ENCODE results near the gene TCF7L1. TPM values are rescaled to one million over a fixed set of nuclear protein-coding genes. Genes with fewer than 3 reads are reported as not detected.

The TCF7L1 gene
- total RNA-seq, 2 donors from 2014 or later = 71.9 to 73.3 TPM

DNA sequence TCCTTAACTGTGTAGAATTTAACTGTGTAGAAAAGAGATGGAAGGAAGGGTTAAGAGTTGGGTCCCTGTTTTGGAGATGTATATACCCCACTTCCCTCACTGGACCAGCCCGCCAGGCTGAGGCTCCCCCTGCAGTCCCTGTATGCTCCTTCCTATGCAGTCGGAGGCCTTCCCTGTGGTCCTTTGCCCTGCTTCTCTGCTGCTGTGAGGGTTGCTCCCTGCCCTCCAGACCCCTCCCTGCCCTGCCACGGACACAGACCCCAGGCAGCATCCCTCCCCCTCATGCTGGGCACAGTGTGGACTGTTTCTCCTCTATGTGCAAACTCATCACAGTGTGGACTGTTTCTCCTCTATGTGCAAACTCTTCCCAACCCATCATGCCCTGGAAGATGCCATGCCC lies 105.9 kb downstream of the TCF7L1 start:
- Histone ChIP-seq H3K9ac (ENCODE audit: extremely low read depth, low read length, poor library complexity, severe bottlenecking) (no peak overlapping the region), H3K27me3 (ENCODE audit: control insufficient read depth, insufficient read depth, low read length, poor library complexity, severe bottlenecking) (no peaks in the 10 kb centered on the region), H3K9me3 (ENCODE audit: control insufficient read depth, low read length) (no peaks in the 10 kb centered on the region), H3K4me1 (ENCODE audit: control insufficient read depth, insufficient read depth, low read length) (peaks cover 31% of the 10 kb centered on the region), H3K4me3 (ENCODE audit: low read length) (no peak overlapping the region), H3K36me3 (ENCODE audit: control insufficient read depth, insufficient read depth, low read length) (peaks cover 14% of the 10 kb centered on the region), H3K27ac (ENCODE audit: low read depth, low read length) (no peak overlapping the region)
- Mint-ChIP-seq H3K4me3 (no peak overlapping the region), H3K27me3 (ENCODE audit: insufficient read depth) (no peaks in the 10 kb centered on the region), H3K9me3 (no peaks in the 10 kb centered on the region), H3K27ac (no peak overlapping the region), H3K36me3 (ENCODE audit: low read depth) (peaks cover 19% of the 10 kb centered on the region), H3K4me1 (peaks cover 62% of the 10 kb centered on the region)
- 83 to 87% methylated on average over 2 to 3 of the region's 3 CpGs for WGBS, 2 experiments (ENCODE audit: insufficient coverage in 1 of 2, insufficient read length in 1 of 2)
- DNase-seq = no peak
- TF ChIP-seq, protein P1, sequence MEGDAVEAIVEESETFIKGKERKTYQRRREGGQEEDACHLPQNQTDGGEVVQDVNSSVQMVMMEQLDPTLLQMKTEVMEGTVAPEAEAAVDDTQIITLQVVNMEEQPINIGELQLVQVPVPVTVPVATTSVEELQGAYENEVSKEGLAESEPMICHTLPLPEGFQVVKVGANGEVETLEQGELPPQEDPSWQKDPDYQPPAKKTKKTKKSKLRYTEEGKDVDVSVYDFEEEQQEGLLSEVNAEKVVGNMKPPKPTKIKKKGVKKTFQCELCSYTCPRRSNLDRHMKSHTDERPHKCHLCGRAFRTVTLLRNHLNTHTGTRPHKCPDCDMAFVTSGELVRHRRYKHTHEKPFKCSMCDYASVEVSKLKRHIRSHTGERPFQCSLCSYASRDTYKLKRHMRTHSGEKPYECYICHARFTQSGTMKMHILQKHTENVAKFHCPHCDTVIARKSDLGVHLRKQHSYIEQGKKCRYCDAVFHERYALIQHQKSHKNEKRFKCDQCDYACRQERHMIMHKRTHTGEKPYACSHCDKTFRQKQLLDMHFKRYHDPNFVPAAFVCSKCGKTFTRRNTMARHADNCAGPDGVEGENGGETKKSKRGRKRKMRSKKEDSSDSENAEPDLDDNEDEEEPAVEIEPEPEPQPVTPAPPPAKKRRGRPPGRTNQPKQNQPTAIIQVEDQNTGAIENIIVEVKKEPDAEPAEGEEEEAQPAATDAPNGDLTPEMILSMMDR (conservative IDR thresholded peaks at IDR 0.05) = peak; percentile 40

DNA sequence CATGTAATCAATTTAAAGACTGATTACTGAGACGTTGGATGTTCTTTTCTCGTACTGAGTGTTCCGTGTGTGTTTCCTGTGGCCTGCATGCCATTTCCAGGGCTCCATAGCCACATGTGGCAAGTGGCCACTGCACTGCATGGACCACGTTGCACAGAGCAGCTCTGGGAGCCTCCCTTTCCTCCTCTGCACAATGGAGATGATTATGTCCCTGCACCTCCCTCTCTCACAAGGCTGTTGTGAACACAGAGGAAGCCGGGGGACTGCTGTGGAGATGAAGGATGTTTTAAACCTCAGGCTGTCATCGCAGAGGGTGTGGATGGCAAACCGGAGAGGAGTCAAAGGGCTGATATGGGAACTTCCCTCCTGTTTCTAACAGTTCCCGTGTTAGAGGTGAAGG lies 106.9 kb downstream of the TCF7L1 start:
- Histone ChIP-seq H3K4me1 (ENCODE audit: control insufficient read depth, insufficient read depth, low read length) (peaks cover 23% of the 10 kb centered on the region), H3K9ac (ENCODE audit: extremely low read depth, low read length, poor library complexity, severe bottlenecking) (no peak overlapping the region), H3K36me3 (ENCODE audit: control insufficient read depth, insufficient read depth, low read length) (peaks cover 14% of the 10 kb centered on the region), H3K27me3 (ENCODE audit: control insufficient read depth, insufficient read depth, low read length, poor library complexity, severe bottlenecking) (no peaks in the 10 kb centered on the region), H3K27ac (ENCODE audit: low read depth, low read length) (no peak overlapping the region), H3K9me3 (ENCODE audit: control insufficient read depth, low read length) (no peaks in the 10 kb centered on the region), H3K4me3 (ENCODE audit: low read length) (no peak overlapping the region)
- Mint-ChIP-seq H3K4me3 (no peak overlapping the region), H3K27me3 (ENCODE audit: insufficient read depth) (no peaks in the 10 kb centered on the region), H3K27ac (peak overlapping the region; percentile 23), H3K36me3 (ENCODE audit: low read depth) (peaks cover 23% of the 10 kb centered on the region), H3K4me1 (peaks cover 63% of the 10 kb centered on the region), H3K9me3 (no peaks in the 10 kb centered on the region)
- TF ChIP-seq, protein P1 (conservative IDR thresholded peaks at IDR 0.05) = no peak
- 91 to 94% methylated on average over 3 to 8 of the region's 8 CpGs for WGBS, 2 experiments (ENCODE audit: insufficient coverage in 1 of 2, insufficient read length in 1 of 2)
- DNase-seq = no peak

DNA sequence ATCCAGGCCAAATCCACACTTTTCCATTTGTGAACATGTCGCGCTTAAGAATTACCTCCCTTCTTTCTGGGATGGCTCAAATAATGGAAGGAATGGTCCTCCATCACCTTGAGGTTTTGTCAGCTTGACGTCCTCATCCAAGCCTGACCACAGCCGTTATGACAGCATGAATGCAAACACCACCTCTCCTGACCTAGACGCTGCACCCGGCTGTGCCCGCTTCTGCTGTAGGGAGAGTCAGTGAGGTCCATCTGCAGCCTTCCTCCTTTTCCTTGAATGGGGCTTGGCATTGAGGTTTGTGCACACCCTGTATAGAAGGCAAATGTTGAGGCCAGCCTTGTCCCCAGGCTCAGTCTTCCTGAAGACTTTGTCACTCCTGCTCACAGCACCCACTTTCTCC lies 109.1 kb downstream of the TCF7L1 start:
- Histone ChIP-seq H3K9me3 (ENCODE audit: control insufficient read depth, low read length) (no peaks in the 10 kb centered on the region), H3K27me3 (ENCODE audit: control insufficient read depth, insufficient read depth, low read length, poor library complexity, severe bottlenecking) (no peaks in the 10 kb centered on the region), H3K4me1 (ENCODE audit: control insufficient read depth, insufficient read depth, low read length) (peaks cover 5% of the 10 kb centered on the region), H3K36me3 (ENCODE audit: control insufficient read depth, insufficient read depth, low read length) (peaks cover 18% of the 10 kb centered on the region), H3K27ac (ENCODE audit: low read depth, low read length) (no peak overlapping the region), H3K4me3 (ENCODE audit: low read length) (no peak overlapping the region), H3K9ac (ENCODE audit: extremely low read depth, low read length, poor library complexity, severe bottlenecking) (no peak overlapping the region)
- Mint-ChIP-seq H3K4me3 (no peak overlapping the region), H3K27me3 (ENCODE audit: insufficient read depth) (no peaks in the 10 kb centered on the region), H3K4me1 (peaks cover 56% of the 10 kb centered on the region), H3K36me3 (ENCODE audit: low read depth) (peaks cover 23% of the 10 kb centered on the region), H3K27ac (no peak overlapping the region), H3K9me3 (no peaks in the 10 kb centered on the region)
- DNase-seq = no peak
- TF ChIP-seq, protein P1 (conservative IDR thresholded peaks at IDR 0.05) = no peak
- 90 to 95% methylated on average over 7 of the region's 7 CpGs for WGBS, 2 experiments (ENCODE audit: insufficient coverage in 1 of 2, insufficient read length in 1 of 2)

Measured in endodermal cell (in vitro differentiated cells).